Neural cell (in vitro differentiated cells): ENCODE data around the gene PRPS1L1. TPM values are rescaled to one million over a fixed set of nuclear protein-coding genes. Genes with fewer than 3 reads are reported as not detected.

ENCODE experiments used
- H2AFZ ChIP-seq: fragments of 200-600, 300-800 bp; sonication (generic), shearing (Covaris generic); 2 replicates; pipeline ENCODE4 v1.6.0; 2014; ENCODE audit warnings: low read depth, mild to moderate bottlenecking, antibody characterized with exemption, low read length, moderate library complexity
- H3F3A ChIP-seq: fragments of 200-600 bp; shearing (Covaris generic); 2 replicates; pipeline ENCODE4 v1.6.1; 2016; ENCODE audit warnings: mild to moderate bottlenecking, moderate library complexity, mixed read lengths, antibody characterized with exemption, low read length; ENCODE audit not compliant: insufficient read depth, poor library complexity, severe bottlenecking
- H3K27ac ChIP-seq: fragments of 200-600, 300-800 bp; sonication (generic), shearing (Covaris generic); 2 replicates; pipeline ENCODE4 v1.5.1; 2014; ENCODE audit warnings: mild to moderate bottlenecking, low read length, moderate library complexity
- H3K27me3 ChIP-seq: fragments of 300-800, 200-600 bp; sonication (generic), shearing (Covaris generic); 2 replicates; pipeline ENCODE4 v1.6.0; 2014; ENCODE audit warnings: mild to moderate bottlenecking, low read depth, low read length, moderate library complexity; ENCODE audit not compliant: insufficient read depth
- H3K36me3 ChIP-seq: fragments of 300-800, 200-600 bp; sonication (generic), shearing (Covaris generic); 2 replicates; pipeline ENCODE4 v1.5.1; 2014; ENCODE audit warnings: mild to moderate bottlenecking, antibody characterized with exemption, low read length, moderate library complexity; ENCODE audit not compliant: insufficient read depth
- H3K4me2 ChIP-seq: fragments of 300-800, 200-600 bp; sonication (generic), shearing (Covaris generic); 2 replicates; pipeline ENCODE4 v1.6.0; 2014; ENCODE audit warnings: mild to moderate bottlenecking, low read length
- H3K4me3 ChIP-seq: fragments of 300-800, 200-600 bp; sonication (generic), shearing (Covaris generic); 2 replicates; pipeline ENCODE4 v1.5.1; 2014; ENCODE audit warnings: mild to moderate bottlenecking, low read length, moderate library complexity
- H3K79me2 ChIP-seq: fragments of 200-600 bp; shearing (Covaris generic); replicated peaks from 2 replicates; pipeline ENCODE4 v1.6.0; 2014; ENCODE audit warnings: mild to moderate bottlenecking, low read length, moderate library complexity; ENCODE audit not compliant: insufficient read depth
- H3K9ac ChIP-seq: fragments of 300-800, 200-600 bp; sonication (generic), shearing (Covaris generic); 2 replicates; pipeline ENCODE4 v1.6.1; 2016; ENCODE audit warnings: mild to moderate bottlenecking, low read length, mixed read lengths
- H3K9me2 ChIP-seq: fragments of 200-600 bp; shearing (Covaris generic); 2 replicates; pipeline ENCODE4 v1.6.1; 2016; ENCODE audit warnings: mild to moderate bottlenecking, low read length, mixed read lengths; ENCODE audit not compliant: insufficient read depth
- H3K9me3 ChIP-seq: fragments of 200-600, 300-800 bp; sonication (generic), shearing (Covaris generic); 2 replicates; pipeline ENCODE4 v1.6.1; 2016; ENCODE audit warnings: mild to moderate bottlenecking, mixed run types, low read length, moderate library complexity, mixed read lengths
- H4K20me1 ChIP-seq: fragments of 200-600 bp; shearing (Covaris generic); 2 replicates; pipeline ENCODE4 v1.6.1; 2016; ENCODE audit warnings: mild to moderate bottlenecking, mixed run types; ENCODE audit not compliant: insufficient read depth
- CTCF ChIP-seq: fragments of 450-650 bp; IDR thresholded peaks from 2 replicates; pipeline ENCODE4 v1.5.1; 2014; ENCODE audit warnings: antibody characterized with exemption, mild to moderate bottlenecking, moderate library complexity; ENCODE audit not compliant: poor library complexity, severe bottlenecking
- EP300 ChIP-seq: fragments of 450-650 bp; conservative IDR thresholded peaks from 2 replicates; pipeline ENCODE4 v1.6.1; 2014; ENCODE audit warnings: antibody characterized with exemption, mild to moderate bottlenecking, moderate library complexity; ENCODE audit not compliant: poor library complexity, severe bottlenecking
- EZH2 ChIP-seq: fragments of 200-600, 300-800 bp; shearing (Covaris generic), sonication (generic); IDR thresholded peaks from 2 replicates; pipeline ENCODE4 v1.6.1; 2014; ENCODE audit warnings: antibody characterized with exemption, low read length, borderline replicate concordance, mild to moderate bottlenecking; ENCODE audit not compliant: insufficient read depth, poor library complexity, severe bottlenecking
- MXI1 ChIP-seq: fragments of 450-650 bp; conservative IDR thresholded peaks from 2 replicates; pipeline ENCODE4 v1.6.1; 2014; ENCODE audit warnings: antibody characterized with exemption, mild to moderate bottlenecking; ENCODE audit not compliant: poor library complexity, severe bottlenecking
- POLR2AphosphoS5 ChIP-seq: IDR thresholded peaks from 2 replicates; pipeline ENCODE4 v1.6.1; 2012
- RAD21 ChIP-seq: fragments of 450-650 bp; conservative IDR thresholded peaks from 2 replicates; pipeline ENCODE4 v1.6.1; 2014; ENCODE audit warnings: antibody characterized with exemption, mild to moderate bottlenecking, moderate library complexity
- REST ChIP-seq: IDR thresholded peaks from 2 replicates; pipeline ENCODE4 v1.6.1; 2012; ENCODE audit warnings: borderline replicate concordance
- SMC3 ChIP-seq: fragments of 450-650 bp; conservative IDR thresholded peaks from 2 replicates; pipeline ENCODE4 v1.6.1; 2014; ENCODE audit warnings: antibody characterized with exemption, mild to moderate bottlenecking, moderate library complexity; ENCODE audit not compliant: poor library complexity
- TAF1 ChIP-seq: IDR thresholded peaks from 2 replicates; pipeline ENCODE4 v1.6.1; 2012; ENCODE audit warnings: low read depth
- polyA plus RNA-seq: library from polyadenylated mRNA; depleted of rRNA; stranded (reverse); fragments of >200 nt; gene quantifications from 2 replicates; pipeline ENCODE4 v1.2.3, GENCODE V29; 2014

PRPS1L1 gene
- polyA plus RNA-seq, 1 donor from 2014 or later: not detected

- Histone ChIP-seq H3K27me3 (no peaks in the 10 kb centered on the region), H3K9ac (no peak overlapping the region), H3K36me3 (no peaks in the 10 kb centered on the region), H3K4me3 (no peak overlapping the region), H3K9me3 (no peaks in the 10 kb centered on the region), H3K27ac (no peak overlapping the region), H3F3A (no peaks in the 10 kb centered on the region), H3K79me2 (no peaks in the 10 kb centered on the region), H4K20me1 (no peaks in the 10 kb centered on the region), H2AFZ (no peak overlapping the region), H3K4me2 (no peak overlapping the region), H3K9me2 (no peaks in the 10 kb centered on the region)
- no peak for TF ChIP-seq EP300
Measured at GRCh38 chr7:18038382-18038781, 10.7 kb upstream of the PRPS1L1 start.

GRCh38 chr7:18037609-18038008, 10.0 kb upstream of the PRPS1L1 start:
- Histone ChIP-seq H3K9me2 (no peaks in the 10 kb centered on the region), H3K27me3 (no peaks in the 10 kb centered on the region), H3K27ac (no peak overlapping the region), H3K9me3 (no peaks in the 10 kb centered on the region), H3K36me3 (no peaks in the 10 kb centered on the region), H3K4me3 (no peak overlapping the region), H3K9ac (no peak overlapping the region), H3K4me2 (no peak overlapping the region), H2AFZ (no peak overlapping the region), H3K79me2 (no peaks in the 10 kb centered on the region), H3F3A (no peaks in the 10 kb centered on the region), H4K20me1 (no peaks in the 10 kb centered on the region)
- no peak for TF ChIP-seq REST
- no peak for TF ChIP-seq EP300
- TF ChIP-seq SMC3: no peak
- TF ChIP-seq MXI1: no peak
- TF ChIP-seq TAF1: no peak
- no peak for TF ChIP-seq POLR2AphosphoS5
- TF ChIP-seq RAD21: no peak

GRCh38 chr7:18036783-18037182, 9.1 kb upstream of the PRPS1L1 start:
- no peaks in the 10 kb centered on the region for H3K9me3 ChIP-seq
- no peaks in the 10 kb centered on the region for H3K9me2 ChIP-seq
- H3K4me2 ChIP-seq: no peak overlapping the region
- TF ChIP-seq TAF1 (no peak), CTCF (no peak), POLR2AphosphoS5 (no peak), SMC3 (no peak), EZH2 (no peak), MXI1 (no peak), EP300 (no peak), RAD21 (no peak), REST (no peak)
- no peak overlapping the region for H3K27ac ChIP-seq
- no peak overlapping the region for H3K4me3 ChIP-seq
- no peak overlapping the region for H2AFZ ChIP-seq
- H3F3A ChIP-seq: no peaks in the 10 kb centered on the region
- H3K79me2 ChIP-seq: no peaks in the 10 kb centered on the region
- no peaks in the 10 kb centered on the region for H3K27me3 ChIP-seq
- H4K20me1 ChIP-seq: no peaks in the 10 kb centered on the region
- H3K36me3 ChIP-seq: no peaks in the 10 kb centered on the region
- H3K9ac ChIP-seq: no peak overlapping the region
